B cell (primary cell): Measurements from ENCODE around the gene CENPX. TPM values are rescaled to one million over a fixed set of nuclear protein-coding genes. Genes with fewer than 3 reads are reported as not detected.

Source experiments
- ATAC-seq: fragments of 200-7000 bp; cut with Tn5 transposase; one replicate; pipeline ENCODE4 v1.10.0; 2021; ENCODE audit warnings: low read depth, mild to moderate bottlenecking, moderate number of reproducible peaks, moderate library complexity
- CTCF ChIA-PET: fragments of 350-600 bp; sonication (Branson Sonifier 250); formaldehyde crosslinking; loops from one replicate; lab custom pipeline; 2021; ENCODE audit warnings: antibody characterized with exemption, inconsistent platforms; lab: Charles Lee
- POLR2A ChIA-PET: fragments of 350-600 bp; sonication (Branson Sonifier 250); formaldehyde crosslinking; loops from one replicate; lab custom pipeline; 2021; ENCODE audit warnings: antibody characterized with exemption; lab: Charles Lee
- DNase-seq: peaks from one replicate; pipeline ENCODE4 v3.0.0; 2013
- H2AFZ ChIP-seq: 2 replicates; pipeline ENCODE4 v1.6.1; 2012; ENCODE audit warnings: mild to moderate bottlenecking, low read depth, low read length; ENCODE audit not compliant: insufficient read depth, poor library complexity, severe bottlenecking
- H3K27ac ChIP-seq, 2 donors: 1 replicate in 1 of 2; 2 replicates in 1 of 2; pipeline ENCODE4 v1.5.1; 2012 to 2013; ENCODE audit warnings: low read length in 2 of 2, mild to moderate bottlenecking in 2 of 2, moderate library complexity in 1 of 2
- H3K27me3 ChIP-seq, 4 experiments: fragments of 200-600 bp in 1 of 4; sonication (generic) in 1 of 4; replicated peaks in 1 of 4; 1 replicate in 2 of 4; 2 replicates in 2 of 4; pipeline versions ENCODE4 v1.6.1 to v1.7.0; 2013 to 2016; ENCODE audit warnings: low read length in 3 of 4, mild to moderate bottlenecking in 2 of 4, mixed read lengths in 1 of 4, moderate library complexity in 1 of 4; ENCODE audit not compliant: insufficient read depth in 4 of 4, control insufficient read depth in 3 of 4; ENCODE audit errors: control extremely low read depth in 1 of 4
- H3K36me3 ChIP-seq, 2 experiments: replicated peaks in 1 of 2; 1 replicate in 1 of 2; 2 replicates in 1 of 2; pipeline versions ENCODE4 v1.6.1 to v1.7.1; 2013; ENCODE audit warnings: low read length in 1 of 2; ENCODE audit not compliant: insufficient read depth in 2 of 2, control insufficient read depth in 1 of 2; ENCODE audit errors: control extremely low read depth in 1 of 2, extremely low read depth in 1 of 2
- H3K4me1 ChIP-seq, 2 donors: fragments of 200-600 bp in 1 of 2; sonication (generic) in 1 of 2; 1 replicate in 1 of 2; 2 replicates in 1 of 2; pipeline versions ENCODE4 v1.5.1 to v1.6.1; 2013 to 2017; ENCODE audit warnings: low read length in 2 of 2; ENCODE audit not compliant: control insufficient read depth in 2 of 2, insufficient read depth in 2 of 2
- H3K4me2 ChIP-seq: replicated peaks from 2 replicates; pipeline ENCODE3; 2012; ENCODE audit warnings: mild to moderate bottlenecking, low read depth, low read length; ENCODE audit not compliant: poor library complexity, severe bottlenecking
- H3K4me3 ChIP-seq, 5 experiments: fragments of 200-600 bp in 1 of 5; sonication (generic) in 1 of 5; 1 replicate in 3 of 5; 2 replicates in 2 of 5; pipeline versions ENCODE4 v1.5.1 to v1.7.0; 2011 to 2016; ENCODE audit warnings: low read length in 4 of 5, mild to moderate bottlenecking in 4 of 5, low read depth in 2 of 5, control low read depth in 1 of 5, moderate library complexity in 1 of 5; ENCODE audit not compliant: insufficient read depth in 1 of 5; ENCODE audit errors: control extremely low read depth in 1 of 5, extremely low read depth in 1 of 5
- H3K79me2 ChIP-seq: fragments of 200-600 bp; sonication (generic); one replicate; pipeline ENCODE4 v1.6.0; 2016; ENCODE audit warnings: low read length; ENCODE audit not compliant: control insufficient read depth, insufficient read depth
- H3K9ac ChIP-seq: fragments of 200-600 bp; sonication (generic); 2 replicates; pipeline ENCODE4 v1.6.1; 2017; ENCODE audit warnings: mild to moderate bottlenecking, low read length, moderate library complexity
- H3K9me3 ChIP-seq, 3 donors: one replicate each; pipeline versions ENCODE4 v1.6.1 to v1.7.1; 2013; ENCODE audit warnings: low read length in 2 of 3; ENCODE audit not compliant: control insufficient read depth in 2 of 3, insufficient read depth in 1 of 3; ENCODE audit errors: control extremely low read depth in 1 of 3
- H4K20me1 ChIP-seq: 2 replicates; pipeline ENCODE4 v1.6.0; 2012; ENCODE audit warnings: mild to moderate bottlenecking, low read length; ENCODE audit not compliant: insufficient read depth, control insufficient read depth, poor library complexity, severe bottlenecking
- H3K27ac Mint-ChIP-seq: one replicate; pipeline ENCODE4 v1.8.0; 2021; ENCODE audit warnings: mixed read lengths
- H3K27me3 Mint-ChIP-seq: one replicate; pipeline ENCODE4 v1.8.0; 2021; ENCODE audit warnings: mixed read lengths
- H3K4me1 Mint-ChIP-seq: one replicate; pipeline ENCODE4 v1.8.0; 2021; ENCODE audit warnings: mixed read lengths
- H3K4me3 Mint-ChIP-seq: one replicate; pipeline ENCODE4 v1.8.0; 2021; ENCODE audit warnings: mixed read lengths
- H3K9me3 Mint-ChIP-seq: one replicate; pipeline ENCODE4 v1.8.0; 2022; ENCODE audit warnings: mixed read lengths; ENCODE audit not compliant: insufficient read depth
- CTCF ChIP-seq: fragments of 200-600 bp; IDR thresholded peaks from one replicate; pipeline ENCODE4 v1.8.0; 2022; ENCODE audit warnings: antibody characterized with exemption, mild to moderate bottlenecking
- EZH2 ChIP-seq: IDR thresholded peaks from 2 replicates; pipeline ENCODE4 v1.6.1; 2012; ENCODE audit warnings: borderline replicate concordance, low read depth, mild to moderate bottlenecking, moderate library complexity, low read length; ENCODE audit not compliant: insufficient read depth, poor library complexity, severe bottlenecking
- WGBS: methylation state at CpG from one replicate; pipeline ENCODE4 v1.1.5; 2013; ENCODE audit warnings: missing lambda C conversion rate; ENCODE audit not compliant: insufficient coverage; 5-methylcytosine and 5-hydroxymethylcytosine counted together
- intact Hi-C: fragments of 100-400 bp; cut with micrococcal nuclease; formaldehyde crosslinking; loops from one replicate; pipeline ENCODE4 v1.10.0; 2022
- polyA plus RNA-seq: library from polyadenylated mRNA; depleted of rRNA; stranded (reverse); fragments of >200 nt; gene quantifications from 2 replicates; pipeline ENCODE4 v1.2.3, GENCODE V29; 2012
- total RNA-seq, 2 donors: library from RNA; stranded (reverse); fragments of 120-200 nt in 1 of 2; gene quantifications; 1 replicate in 1 of 2; 2 replicates in 1 of 2; pipeline versions ENCODE4 v1.2.3 to v1.2.4, GENCODE V29; 2013 to 2022

The CENPX gene
- total and polyA plus RNA-seq, 2 donors (not counting 1 experiment from before 2014, with no cell fraction given) = 37.0 to 40.1 TPM

GRCh38 chr17:82021107-82021899 lies 1.4 kb downstream of the CENPX start:
- Histone ChIP-seq H4K20me1 (peaks cover 25% of the 10 kb centered on the region), H3K4me1 (peaks cover 14 to 33% of the 10 kb centered on the region in 2 donors), H2AFZ (no peak overlapping the region), H3K79me2 (peaks cover 23% of the 10 kb centered on the region), H3K27ac (no peak overlapping the region), H3K9ac (peak overlapping the region; percentile 90), H3K4me3 (peak overlapping the region in 2 of 5 experiments; percentile 67 to 84), H3K36me3 (peaks cover 0 to 3% of the 10 kb centered on the region in 2 experiments), H3K9me3 (no peaks in the 10 kb centered on the region), H3K4me2 (peak overlapping the region; percentile 99), H3K27me3 (peaks cover 0 to 6% (median 0%) of the 10 kb centered on the region in 4 experiments)
- ATAC-seq (no peak), DNase-seq (peak; percentile 60)
- H3K4me3 Mint-ChIP-seq = peak overlapping the region; percentile 83
- no peak overlapping the region for H3K27ac Mint-ChIP-seq
- ChIA-PET CTCF (interaction anchor here (0.5 to 7.2 kb wide), 10 partner anchors 9 to 661 kb away, joined by 3 to 91 read pairs (median 4); partner anchors contain the start of gene DCXR), POLR2A (no interaction called here)
- WGBS = 44% methylated on average over 23 of the region's 25 CpGs
- H3K9me3 Mint-ChIP-seq = no peaks in the 10 kb centered on the region
- H3K4me1 Mint-ChIP-seq = peaks cover 15% of the 10 kb centered on the region
- intact Hi-C loops = loop anchor here (1.0 kb wide), 1 partner anchor 62 kb away; no protein-coding TSS in a partner anchor
- no peaks in the 10 kb centered on the region for H3K27me3 Mint-ChIP-seq
- TF ChIP-seq CTCF (peak; percentile 45), EZH2 (no peak)
